Mesothelial cell of epicardium (in vitro differentiated cells): ENCODE data around the gene FAM47E. TPM values are rescaled to one million over a fixed set of nuclear protein-coding genes. Genes with fewer than 3 reads are reported as not detected.

Source experiments
- DNase-seq, 2 experiments: peaks; one replicate each; pipeline ENCODE4 v3.0.0; 2021; ENCODE audit warnings: low spot score in 2 of 2; ENCODE audit not compliant: unreplicated experiment in 2 of 2
- H3K27ac Mint-ChIP-seq: 2 replicates; pipeline ENCODE4 v1.8.0; 2021; ENCODE audit warnings: mixed read lengths
- H3K27me3 Mint-ChIP-seq: 2 replicates; pipeline ENCODE4 v1.8.0; 2021; ENCODE audit warnings: low read depth, mixed read lengths
- H3K36me3 Mint-ChIP-seq: 2 replicates; pipeline ENCODE4 v1.8.0; 2021; ENCODE audit warnings: mixed read lengths
- H3K4me1 Mint-ChIP-seq: 2 replicates; pipeline ENCODE4 v1.8.0; 2021; ENCODE audit warnings: mixed read lengths
- H3K4me3 Mint-ChIP-seq: 2 replicates; pipeline ENCODE4 v1.8.0; 2021; ENCODE audit warnings: mild to moderate bottlenecking, moderate library complexity, mixed read lengths
- H3K9me3 Mint-ChIP-seq: 2 replicates; pipeline ENCODE4 v1.8.0; 2021; ENCODE audit warnings: mixed read lengths
- total RNA-seq: library from RNA; stranded (reverse); gene quantifications from 3 replicates; pipeline ENCODE4 v1.2.1, GENCODE V29; 2021
- TF ChIP-seq, protein P1 (sequence below): fragments of 200-600 bp; sonication (generic); IDR thresholded peaks from one replicate; pipeline ENCODE4 v1.5.0; 2021; ENCODE audit warnings: antibody characterized with exemption; ENCODE audit not compliant: unreplicated experiment

The FAM47E gene
- total RNA-seq, 1 donor from 2014 or later: 1.2 TPM

DNA sequence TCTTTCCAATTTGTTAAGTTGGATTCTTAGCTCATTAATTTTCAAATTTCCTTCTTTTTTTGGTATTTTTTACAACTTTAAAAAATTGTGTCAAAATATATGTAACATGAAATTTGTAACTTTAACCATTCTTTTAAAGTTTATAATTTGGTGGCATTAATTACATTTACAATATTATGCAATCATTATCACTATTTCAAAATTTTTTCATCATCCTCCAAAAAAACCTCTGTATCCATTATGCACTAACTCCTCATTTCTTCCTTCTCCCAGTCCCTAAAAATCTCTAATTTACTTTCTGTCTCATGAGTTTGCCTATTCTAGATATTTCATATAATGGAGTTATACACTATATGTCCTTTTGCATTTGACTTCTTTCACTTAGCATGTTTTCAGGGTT, 4.7 kb upstream of the FAM47E start:
- H3K36me3 Mint-ChIP-seq: no peaks in the 10 kb centered on the region
- no peak for DNase-seq
- peaks cover 36% of the 10 kb centered on the region for H3K27me3 Mint-ChIP-seq
- H3K4me3 Mint-ChIP-seq: no peak overlapping the region
- peaks cover 5% of the 10 kb centered on the region for H3K9me3 Mint-ChIP-seq
- H3K27ac Mint-ChIP-seq: no peak overlapping the region
- H3K4me1 Mint-ChIP-seq: peaks cover 6% of the 10 kb centered on the region
- TF ChIP-seq, protein P1, sequence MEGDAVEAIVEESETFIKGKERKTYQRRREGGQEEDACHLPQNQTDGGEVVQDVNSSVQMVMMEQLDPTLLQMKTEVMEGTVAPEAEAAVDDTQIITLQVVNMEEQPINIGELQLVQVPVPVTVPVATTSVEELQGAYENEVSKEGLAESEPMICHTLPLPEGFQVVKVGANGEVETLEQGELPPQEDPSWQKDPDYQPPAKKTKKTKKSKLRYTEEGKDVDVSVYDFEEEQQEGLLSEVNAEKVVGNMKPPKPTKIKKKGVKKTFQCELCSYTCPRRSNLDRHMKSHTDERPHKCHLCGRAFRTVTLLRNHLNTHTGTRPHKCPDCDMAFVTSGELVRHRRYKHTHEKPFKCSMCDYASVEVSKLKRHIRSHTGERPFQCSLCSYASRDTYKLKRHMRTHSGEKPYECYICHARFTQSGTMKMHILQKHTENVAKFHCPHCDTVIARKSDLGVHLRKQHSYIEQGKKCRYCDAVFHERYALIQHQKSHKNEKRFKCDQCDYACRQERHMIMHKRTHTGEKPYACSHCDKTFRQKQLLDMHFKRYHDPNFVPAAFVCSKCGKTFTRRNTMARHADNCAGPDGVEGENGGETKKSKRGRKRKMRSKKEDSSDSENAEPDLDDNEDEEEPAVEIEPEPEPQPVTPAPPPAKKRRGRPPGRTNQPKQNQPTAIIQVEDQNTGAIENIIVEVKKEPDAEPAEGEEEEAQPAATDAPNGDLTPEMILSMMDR: no peak

- no peaks in the 10 kb centered on the region for H3K36me3 Mint-ChIP-seq
- H3K27me3 Mint-ChIP-seq: peaks cover 54% of the 10 kb centered on the region
- H3K4me3 Mint-ChIP-seq: peak overlapping the region; percentile 84
- H3K9me3 Mint-ChIP-seq: no peaks in the 10 kb centered on the region
- H3K4me1 Mint-ChIP-seq: peaks cover 6% of the 10 kb centered on the region
- H3K27ac Mint-ChIP-seq: no peak overlapping the region
- no peak for DNase-seq
- TF ChIP-seq, protein P1: no peak
Observed at GRCh38 chr4:76250962-76251361, 559 bp upstream of the FAM47E start.

DNA sequence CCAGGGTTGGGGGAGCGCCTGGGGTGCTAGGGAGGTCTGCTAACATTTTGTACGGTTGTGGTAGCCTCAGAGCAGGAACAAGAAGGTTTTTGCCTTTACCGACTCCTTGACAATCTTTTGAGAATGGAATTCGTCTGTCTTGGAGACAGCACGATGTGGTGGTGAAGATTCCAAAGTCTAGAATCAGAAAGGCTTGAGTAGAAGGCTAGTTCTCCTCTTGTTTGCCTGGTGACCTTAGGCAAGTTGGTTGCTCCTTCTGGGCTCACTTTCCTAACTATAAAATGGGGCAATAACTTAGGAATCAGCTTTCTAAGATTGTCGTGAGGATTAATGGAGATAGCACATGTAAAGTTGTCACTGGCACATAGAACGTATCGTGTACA, 741 bp downstream of the FAM47E start:
- Mint-ChIP-seq H3K27ac (no peak overlapping the region), H3K4me3 (peak overlapping the region; percentile 74), H3K36me3 (no peaks in the 10 kb centered on the region), H3K4me1 (peaks cover 6% of the 10 kb centered on the region), H3K27me3 (peaks cover 51% of the 10 kb centered on the region), H3K9me3 (no peaks in the 10 kb centered on the region)
- TF ChIP-seq, protein P1: no peak
- no peak for DNase-seq

DNA sequence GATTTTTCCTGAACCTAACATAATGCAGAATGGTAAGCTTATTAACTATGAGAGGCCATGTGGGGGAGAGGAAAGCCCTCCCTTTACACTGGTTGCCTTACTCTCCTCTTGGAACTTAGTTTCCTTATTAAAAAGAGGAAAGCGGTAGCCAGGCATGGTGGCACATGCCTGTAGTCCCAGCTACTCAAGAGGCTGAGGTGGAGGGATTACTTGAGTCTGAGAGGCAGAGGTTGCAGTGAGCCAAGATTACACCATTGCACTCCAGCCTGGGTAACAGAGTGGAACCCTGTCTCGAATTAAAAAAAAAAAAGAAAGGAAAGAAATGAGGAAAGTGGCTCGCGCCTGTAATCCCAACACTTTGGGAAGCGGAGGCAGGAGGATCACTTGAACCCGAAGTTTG, 2.0 kb downstream of the FAM47E start:
- Mint-ChIP-seq H3K9me3 (no peaks in the 10 kb centered on the region), H3K27me3 (peaks cover 49% of the 10 kb centered on the region), H3K36me3 (no peaks in the 10 kb centered on the region), H3K4me1 (peaks cover 6% of the 10 kb centered on the region), H3K27ac (no peak overlapping the region), H3K4me3 (no peak overlapping the region)
- no peak for DNase-seq
- TF ChIP-seq, protein P1: no peak

DNA sequence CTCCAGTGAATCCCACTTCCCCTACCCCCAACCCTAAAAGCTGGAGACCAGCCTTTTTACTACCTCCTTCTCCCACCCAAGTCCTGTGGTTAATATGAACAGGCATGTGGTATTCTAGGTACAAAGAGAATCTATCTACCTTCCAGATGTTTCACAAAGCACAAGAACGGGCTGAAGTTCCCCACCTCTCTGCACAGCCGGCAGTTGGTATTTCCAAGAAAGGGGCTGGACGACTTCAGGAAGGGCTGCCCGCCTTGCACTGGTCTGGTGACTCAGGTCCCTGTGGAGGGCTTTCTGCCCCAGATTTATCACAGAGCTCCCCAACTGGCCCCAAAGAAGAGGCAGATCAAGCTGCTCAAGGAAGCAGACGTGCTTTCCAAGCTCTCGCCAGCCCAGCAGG, 4.5 kb downstream of the FAM47E start:
- no peak for DNase-seq
- TF ChIP-seq, protein P1: no peak

DNA sequence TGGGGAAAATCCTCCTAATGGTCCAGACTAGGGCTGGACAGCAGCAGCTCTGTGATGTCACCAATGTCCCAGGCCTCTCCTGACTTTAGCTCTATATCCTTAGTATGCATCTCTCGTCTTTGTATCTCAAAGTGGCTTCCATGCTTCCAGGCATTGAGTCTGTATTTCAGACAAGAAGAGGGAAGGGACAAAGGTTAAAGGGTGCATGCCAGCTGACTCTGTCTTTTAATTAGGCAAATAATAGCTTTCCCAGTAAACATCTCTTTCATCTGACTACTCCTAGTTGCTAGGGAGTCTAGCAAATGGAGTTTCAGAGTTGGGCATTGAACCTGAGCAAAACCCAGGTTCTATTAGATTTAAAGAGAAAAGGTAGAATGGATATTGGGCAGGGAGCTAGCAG, 5.4 kb downstream of the FAM47E start:
- Mint-ChIP-seq H3K27ac (no peak overlapping the region), H3K9me3 (no peaks in the 10 kb centered on the region), H3K36me3 (no peaks in the 10 kb centered on the region), H3K4me3 (no peak overlapping the region), H3K4me1 (no peaks in the 10 kb centered on the region), H3K27me3 (peaks cover 28% of the 10 kb centered on the region)
- no peak for DNase-seq
- TF ChIP-seq, protein P1: no peak

More for the DNA sequence above, 4.5 kb downstream of the FAM47E start:
- no peaks in the 10 kb centered on the region for H3K36me3 Mint-ChIP-seq
- H3K27ac Mint-ChIP-seq: no peak overlapping the region
- no peaks in the 10 kb centered on the region for H3K9me3 Mint-ChIP-seq
- H3K27me3 Mint-ChIP-seq: peaks cover 30% of the 10 kb centered on the region
- peaks cover 4% of the 10 kb centered on the region for H3K4me1 Mint-ChIP-seq
- H3K4me3 Mint-ChIP-seq: no peak overlapping the region
